ENCODE results near the gene FSHR.

DNA sequence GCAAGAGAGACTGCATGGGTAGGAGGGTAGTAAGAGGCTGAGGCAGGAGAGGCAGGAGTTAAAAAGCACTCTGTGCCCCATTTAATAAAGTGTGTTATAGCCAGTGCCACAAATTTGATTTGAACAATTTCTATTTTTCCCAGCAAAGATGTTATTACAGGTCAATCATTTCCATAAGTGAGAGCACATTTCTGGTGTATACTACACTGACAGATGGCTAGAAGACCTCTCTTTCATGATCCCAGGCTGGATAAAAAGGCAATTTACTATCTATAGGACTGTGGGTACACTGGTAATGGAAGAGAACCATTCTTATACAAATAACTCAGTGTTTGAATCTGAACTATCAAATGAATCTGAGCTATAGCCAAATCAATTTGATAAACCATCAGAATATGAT, 176.2 kb downstream of the FSHR start:
- TF ChIP-seq, protein P1, sequence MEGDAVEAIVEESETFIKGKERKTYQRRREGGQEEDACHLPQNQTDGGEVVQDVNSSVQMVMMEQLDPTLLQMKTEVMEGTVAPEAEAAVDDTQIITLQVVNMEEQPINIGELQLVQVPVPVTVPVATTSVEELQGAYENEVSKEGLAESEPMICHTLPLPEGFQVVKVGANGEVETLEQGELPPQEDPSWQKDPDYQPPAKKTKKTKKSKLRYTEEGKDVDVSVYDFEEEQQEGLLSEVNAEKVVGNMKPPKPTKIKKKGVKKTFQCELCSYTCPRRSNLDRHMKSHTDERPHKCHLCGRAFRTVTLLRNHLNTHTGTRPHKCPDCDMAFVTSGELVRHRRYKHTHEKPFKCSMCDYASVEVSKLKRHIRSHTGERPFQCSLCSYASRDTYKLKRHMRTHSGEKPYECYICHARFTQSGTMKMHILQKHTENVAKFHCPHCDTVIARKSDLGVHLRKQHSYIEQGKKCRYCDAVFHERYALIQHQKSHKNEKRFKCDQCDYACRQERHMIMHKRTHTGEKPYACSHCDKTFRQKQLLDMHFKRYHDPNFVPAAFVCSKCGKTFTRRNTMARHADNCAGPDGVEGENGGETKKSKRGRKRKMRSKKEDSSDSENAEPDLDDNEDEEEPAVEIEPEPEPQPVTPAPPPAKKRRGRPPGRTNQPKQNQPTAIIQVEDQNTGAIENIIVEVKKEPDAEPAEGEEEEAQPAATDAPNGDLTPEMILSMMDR (IDR thresholded peaks at IDR 0.05): no peak
- no peak for TF ChIP-seq POLR2A (IDR thresholded peaks at IDR 0.05)

Data from lower leg skin (tissue), 3 donors.